Peyer's patch (tissue), 4 donors: ENCODE measurements around the gene CDH4. TPM values are rescaled to one million over a fixed set of nuclear protein-coding genes. Genes with fewer than 3 reads are reported as not detected.

ENCODE experiments used
- DNase-seq, 3 donors: peaks; one replicate each; pipeline ENCODE4 v3.0.0-alpha.2; 2017 to 2019
- H3K27ac ChIP-seq, 4 donors: fragments of 200-600 bp; sonication (generic); one replicate each; pipeline ENCODE4 v1.5.1; 2016 to 2019
- H3K27me3 ChIP-seq, 2 donors: fragments of 200-600 bp; sonication (generic); one replicate each; pipeline ENCODE4 v1.5.1; 2019
- H3K36me3 ChIP-seq, 3 donors: fragments of 200-600 bp; sonication (generic); one replicate each; pipeline ENCODE4 v1.5.1; 2016 to 2019
- H3K4me1 ChIP-seq, 4 donors: fragments of 200-600 bp; sonication (generic); one replicate each; pipeline ENCODE4 v1.5.1; 2016 to 2019
- H3K4me3 ChIP-seq, 4 donors: fragments of 200-600 bp; sonication (generic); 1 replicate in 3 of 4; 2 replicates in 1 of 4; pipeline ENCODE4 v1.5.1; 2016 to 2019; ENCODE audit warnings: mild to moderate bottlenecking in 1 of 4
- H3K9me3 ChIP-seq, 4 donors: fragments of 200-600 bp; sonication (generic); one replicate each; pipeline ENCODE4 v1.5.1; 2016 to 2019; ENCODE audit warnings: mild to moderate bottlenecking in 1 of 4
- CTCF ChIP-seq, 6 experiments: fragments of 450-650 bp in 4 of 6; fragments of 200-600 bp in 2 of 6; sonication (generic) in 1 of 6; IDR thresholded peaks; one replicate each; pipeline ENCODE4 v1.5.1; 2017 to 2019; ENCODE audit warnings: antibody characterized with exemption in 6 of 6, mild to moderate bottlenecking in 3 of 6, moderate library complexity in 1 of 6
- POLR2A ChIP-seq, 2 donors: fragments of 450-650 bp; IDR thresholded peaks; one replicate each; pipeline ENCODE4 v1.5.1; 2017; ENCODE audit warnings: antibody characterized with exemption in 2 of 2, mild to moderate bottlenecking in 2 of 2, moderate library complexity in 2 of 2
- total RNA-seq, 4 donors: library from RNA; depleted of rRNA; stranded (reverse); fragments of >200 nt; gene quantifications; one replicate each; pipeline ENCODE4 v1.1.0, GENCODE V29; 2016

Gene CDH4
- total RNA-seq, 4 donors from 2014 or later = 0.27 TPM; not detected in 3

GRCh38 chr20:61879694-61880093 lies 627.6 kb downstream of the CDH4 start:
- no peak for TF ChIP-seq POLR2A (IDR thresholded peaks at IDR 0.05)
- no peak for TF ChIP-seq CTCF (IDR thresholded peaks at IDR 0.05)
- Histone ChIP-seq H3K4me1 (no peaks in the 10 kb centered on the region), H3K4me3 (no peak overlapping the region), H3K27ac (no peak overlapping the region), H3K36me3 (no peaks in the 10 kb centered on the region), H3K9me3 (no peaks in the 10 kb centered on the region), H3K27me3 (no peaks in the 10 kb centered on the region)
- no peak for DNase-seq

GRCh38 chr20:61880706-61881105 lies 628.6 kb downstream of the CDH4 start:
- no peak overlapping the region for H3K4me3 ChIP-seq
- no peaks in the 10 kb centered on the region for H3K27me3 ChIP-seq
- no peaks in the 10 kb centered on the region for H3K4me1 ChIP-seq
- no peak for TF ChIP-seq CTCF (IDR thresholded peaks at IDR 0.05)
- TF ChIP-seq POLR2A (IDR thresholded peaks at IDR 0.05) = no peak
- H3K9me3 ChIP-seq = no peaks in the 10 kb centered on the region
- no peak overlapping the region for H3K27ac ChIP-seq
- no peak for DNase-seq
- H3K36me3 ChIP-seq = no peaks in the 10 kb centered on the region

- H3K4me3 ChIP-seq = no peak overlapping the region
- no peaks in the 10 kb centered on the region for H3K4me1 ChIP-seq
- no peaks in the 10 kb centered on the region for H3K9me3 ChIP-seq
- TF ChIP-seq CTCF (IDR thresholded peaks at IDR 0.05) (no peak), POLR2A (IDR thresholded peaks at IDR 0.05) (no peak)
- no peak overlapping the region for H3K27ac ChIP-seq
- no peaks in the 10 kb centered on the region for H3K27me3 ChIP-seq
- DNase-seq = no peak
- H3K36me3 ChIP-seq = no peaks in the 10 kb centered on the region
Measured at GRCh38 chr20:61881416-61881815, 629.4 kb downstream of the CDH4 start.

- DNase-seq = no peak
Measured at GRCh38 chr20:61881861-61882260, 629.8 kb downstream of the CDH4 start.

GRCh38 chr20:61882716-61883615 lies 630.9 kb downstream of the CDH4 start:
- H3K4me1 ChIP-seq = no peaks in the 10 kb centered on the region
- DNase-seq = no peak

More at GRCh38 chr20:61881861-61882260, 629.8 kb downstream of the CDH4 start:
- Histone ChIP-seq H3K4me1 (no peaks in the 10 kb centered on the region), H3K9me3 (no peaks in the 10 kb centered on the region), H3K4me3 (no peak overlapping the region), H3K36me3 (no peaks in the 10 kb centered on the region), H3K27me3 (no peaks in the 10 kb centered on the region), H3K27ac (no peak overlapping the region)
- no peak for TF ChIP-seq POLR2A (IDR thresholded peaks at IDR 0.05)
- no peak for TF ChIP-seq CTCF (IDR thresholded peaks at IDR 0.05)

More at GRCh38 chr20:61882716-61883615, 630.9 kb downstream of the CDH4 start:
- Histone ChIP-seq H3K27me3 (no peaks in the 10 kb centered on the region), H3K36me3 (no peaks in the 10 kb centered on the region), H3K4me3 (no peak overlapping the region), H3K9me3 (no peaks in the 10 kb centered on the region), H3K27ac (no peak overlapping the region)
- no peak for TF ChIP-seq POLR2A (IDR thresholded peaks at IDR 0.05)
- TF ChIP-seq CTCF (IDR thresholded peaks at IDR 0.05) = no peak
